Activated T-cell treated with anti-CD3 and anti-CD28 coated beads, Interleukin-2, amount 50 U/mL, for 24 hours (primary cell): ENCODE data around the gene LPGAT1.
"Not testable (repeated sequence)": the region's sequence is repeated elsewhere in the genome, so short reads cannot be mapped to it uniquely, and the experiment has no call there.

Source experiments
- DNase-seq: peaks from one replicate; pipeline ENCODE4 v3.0.0-alpha.2; 2020
- H3K27ac Mint-ChIP-seq: 2 replicates; pipeline ENCODE4 v1.8.0; 2020; ENCODE audit warnings: mild to moderate bottlenecking, mixed read lengths
- H3K27me3 Mint-ChIP-seq: 2 replicates; pipeline ENCODE4 v1.8.0; 2020; ENCODE audit warnings: mixed read lengths
- H3K36me3 Mint-ChIP-seq: 2 replicates; pipeline ENCODE4 v1.8.0; 2020; ENCODE audit warnings: low read depth, mixed read lengths
- H3K4me1 Mint-ChIP-seq: 2 replicates; pipeline ENCODE4 v1.8.0; 2020; ENCODE audit warnings: low read depth, mixed read lengths
- H3K4me3 Mint-ChIP-seq: 2 replicates; pipeline ENCODE4 v1.8.0; 2020; ENCODE audit warnings: mild to moderate bottlenecking, moderate library complexity, mixed read lengths
- H3K9me3 Mint-ChIP-seq: 2 replicates; pipeline ENCODE4 v1.8.0; 2020; ENCODE audit warnings: mixed read lengths

Gene LPGAT1

GRCh38 chr1:211698161-211699026 is 132.2 kb downstream of the LPGAT1 start:
- H3K9me3 Mint-ChIP-seq, result no peaks in the 10 kb centered on the region
- no peaks in the 10 kb centered on the region for H3K36me3 Mint-ChIP-seq
- H3K4me1 Mint-ChIP-seq, result peaks cover 30% of the 10 kb centered on the region
- DNase-seq, result peak; percentile 90
- no peak overlapping the region for H3K27ac Mint-ChIP-seq
- peak overlapping the region; percentile 51 for H3K4me3 Mint-ChIP-seq
- peaks cover 3% of the 10 kb centered on the region for H3K27me3 Mint-ChIP-seq

- Mint-ChIP-seq H3K27me3 (peaks cover 3% of the 10 kb centered on the region), H3K36me3 (no peaks in the 10 kb centered on the region), H3K27ac (no peak overlapping the region), H3K4me1 (peaks cover 30% of the 10 kb centered on the region), H3K9me3 (no peaks in the 10 kb centered on the region), H3K4me3 (no peak overlapping the region)
- no peak for DNase-seq
Observed at GRCh38 chr1:211697356-211697755, 133.2 kb downstream of the LPGAT1 start.

GRCh38 chr1:211695135-211695816 is 135.3 kb downstream of the LPGAT1 start:
- no peak for DNase-seq
- H3K36me3 Mint-ChIP-seq, result no peaks in the 10 kb centered on the region
- no peaks in the 10 kb centered on the region for H3K9me3 Mint-ChIP-seq
- H3K27ac Mint-ChIP-seq, result no peak overlapping the region
- peaks cover 3% of the 10 kb centered on the region for H3K27me3 Mint-ChIP-seq
- H3K4me3 Mint-ChIP-seq, result no peak overlapping the region
- peaks cover 30% of the 10 kb centered on the region for H3K4me1 Mint-ChIP-seq

- H3K36me3 Mint-ChIP-seq, H3K9me3 Mint-ChIP-seq, H3K27ac Mint-ChIP-seq, H3K27me3 Mint-ChIP-seq, H3K4me3 Mint-ChIP-seq, DNase-seq: not testable (repeated sequence)
- peaks cover 28% of the 10 kb centered on the region for H3K4me1 Mint-ChIP-seq
Observed at GRCh38 chr1:211693911-211694310, 136.7 kb downstream of the LPGAT1 start.
